GDM1 (cell line): Measurements from ENCODE around the gene CNTN2.
A peak's percentile ranks its signal among the peaks of the same experiment; 100 is the strongest.

Experiments
- DNase-seq: peaks from one replicate; lab custom pipeline; 2025; lab: John Stamatoyannopoulos, UW

CNTN2 gene

DNA sequence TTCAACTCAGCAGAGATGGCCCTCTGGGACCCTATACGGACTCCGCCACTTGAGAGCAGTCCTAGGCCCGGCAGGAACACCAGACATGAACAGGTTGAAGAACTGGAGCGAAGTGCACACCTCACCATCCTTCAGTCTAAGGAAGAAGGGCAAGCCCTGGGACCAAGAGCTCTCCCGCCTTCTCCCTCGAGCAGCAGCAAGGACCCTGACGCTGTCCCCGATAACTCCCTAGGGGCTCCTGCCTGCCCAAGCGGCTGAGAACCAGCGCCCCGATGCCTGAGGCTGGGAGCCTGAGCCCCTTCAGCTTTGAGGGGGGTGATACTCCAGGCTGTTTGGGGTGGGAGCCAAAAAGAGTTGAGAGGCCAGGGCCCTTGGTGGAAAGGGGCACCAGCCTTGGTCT is 31.1 kb downstream of the CNTN2 start:
- no peak for DNase-seq

DNA sequence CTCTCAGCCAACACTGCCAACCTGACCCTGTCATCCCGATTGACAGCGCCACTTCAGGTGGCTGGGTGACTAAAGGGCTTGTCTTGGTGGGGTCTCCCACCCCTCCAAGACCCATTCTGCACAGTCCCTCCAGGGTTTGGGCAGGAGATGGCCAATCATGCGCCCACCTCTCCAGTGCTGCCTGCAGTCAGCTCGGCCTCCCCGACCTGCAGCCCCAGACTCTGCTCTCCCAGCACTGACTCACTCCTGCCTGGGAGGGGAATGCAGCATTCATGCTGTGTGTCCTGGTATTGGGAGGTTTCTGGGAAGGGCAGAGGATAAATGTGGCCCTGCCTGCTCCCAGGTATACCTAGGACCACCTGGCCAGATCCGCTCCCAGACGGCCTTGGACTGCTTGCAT is 31.5 kb downstream of the CNTN2 start:
- no peak for DNase-seq

DNA sequence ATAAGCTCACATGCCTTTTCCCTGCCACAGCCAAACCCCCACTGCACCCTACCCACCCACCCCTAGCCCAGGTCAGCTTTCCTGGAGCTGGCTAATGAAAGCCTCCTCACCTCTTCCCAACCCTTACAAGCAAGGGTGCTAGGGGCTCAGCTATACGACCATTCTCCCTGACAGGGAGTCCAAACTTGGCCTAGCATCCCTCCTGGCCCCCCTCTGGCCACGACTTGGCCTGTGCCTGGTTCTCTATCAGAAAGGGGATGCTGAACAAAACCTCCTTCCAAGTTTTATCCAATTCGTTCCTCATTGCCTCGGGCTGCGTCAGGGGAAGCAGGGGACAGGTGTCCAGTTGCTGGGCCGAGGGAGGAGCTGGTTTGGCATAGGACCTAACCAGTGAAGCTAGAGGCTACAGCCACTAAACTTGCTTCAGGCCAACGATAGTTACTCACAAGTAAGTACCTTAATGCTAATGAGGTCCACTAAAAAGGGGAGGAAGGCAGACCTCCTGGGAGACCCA is 32.7 kb downstream of the CNTN2 start:
- no peak for DNase-seq

DNA sequence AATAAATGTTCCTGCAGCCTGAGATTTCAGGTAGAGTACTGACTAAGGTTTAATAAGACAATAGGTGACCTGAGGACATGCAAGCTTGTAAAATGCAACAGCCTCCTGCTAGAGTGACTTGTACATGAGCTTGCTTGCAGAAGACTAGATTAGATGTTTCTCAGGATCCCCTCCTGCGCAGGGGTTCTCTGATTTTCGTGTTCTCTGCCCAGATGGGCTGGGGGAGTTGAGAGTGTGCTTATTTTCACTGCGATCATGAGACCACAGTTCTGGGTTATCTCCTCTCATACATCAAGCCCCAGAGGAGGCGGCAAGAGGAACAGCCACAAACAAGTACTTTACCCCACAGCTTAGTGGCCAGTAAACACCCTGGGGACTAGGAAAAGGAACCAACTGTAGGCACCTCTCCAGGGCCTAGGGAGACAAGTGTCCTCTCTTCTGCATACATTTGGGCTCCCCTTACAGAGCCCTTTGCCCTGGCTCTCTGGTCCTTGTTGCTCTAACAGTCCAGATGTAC is 33.3 kb downstream of the CNTN2 start:
- DNase-seq = no peak

DNA sequence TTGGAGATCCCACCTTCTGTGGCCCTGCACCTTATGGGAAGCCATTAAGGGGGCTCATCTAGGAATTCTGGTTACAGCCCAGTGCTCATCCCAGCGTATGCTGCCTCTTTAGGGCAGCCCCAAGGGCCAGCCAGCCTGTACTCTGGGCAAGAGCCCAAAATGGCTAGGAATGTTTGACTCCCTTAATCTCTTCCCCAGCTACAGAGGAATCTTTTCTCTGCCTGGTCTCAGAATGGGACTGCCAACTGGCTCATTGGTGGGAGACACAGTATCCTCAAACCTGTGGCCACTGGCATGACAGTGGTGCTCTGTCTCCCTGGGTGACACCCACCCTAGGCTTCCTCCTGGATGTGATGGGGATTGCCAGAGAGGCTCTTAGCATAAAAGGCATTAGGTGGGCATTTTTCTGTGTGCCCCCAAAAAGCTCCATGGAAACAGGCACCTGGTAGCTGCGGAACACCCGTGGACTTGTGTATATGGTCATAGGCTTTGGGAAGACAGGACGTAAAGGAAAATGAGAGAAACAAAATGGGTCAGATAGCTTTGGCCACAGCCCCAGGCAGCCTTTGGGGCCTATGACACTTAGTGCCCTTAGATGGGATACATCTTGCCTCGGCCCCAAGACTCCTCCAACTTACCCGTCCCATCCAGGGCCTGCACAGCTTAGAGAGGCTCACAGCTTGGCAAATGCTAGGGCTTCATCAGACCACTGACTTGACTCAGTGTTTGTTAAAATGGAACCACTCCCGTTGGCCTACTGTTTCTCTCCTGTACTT is 34.3 kb downstream of the CNTN2 start:
- no peak for DNase-seq

DNA sequence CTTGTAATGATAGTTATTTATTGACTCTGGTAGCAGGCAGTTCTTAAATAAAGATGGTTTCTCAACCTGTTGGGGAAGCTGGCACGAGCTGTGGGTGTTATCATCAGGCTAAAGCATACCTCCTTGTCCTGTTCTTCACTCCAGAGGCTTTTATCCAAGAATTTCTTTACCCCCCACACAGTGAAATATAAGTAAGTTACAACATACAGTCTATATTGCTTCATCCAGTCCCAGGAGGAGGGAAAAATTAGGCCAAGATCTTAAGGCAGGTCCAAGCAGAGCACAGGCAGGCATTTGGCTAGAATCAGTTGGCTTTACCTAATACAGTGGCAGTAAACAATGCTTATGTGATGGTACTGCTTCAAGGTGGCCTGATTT is 34.9 kb downstream of the CNTN2 start:
- no peak for DNase-seq

DNA sequence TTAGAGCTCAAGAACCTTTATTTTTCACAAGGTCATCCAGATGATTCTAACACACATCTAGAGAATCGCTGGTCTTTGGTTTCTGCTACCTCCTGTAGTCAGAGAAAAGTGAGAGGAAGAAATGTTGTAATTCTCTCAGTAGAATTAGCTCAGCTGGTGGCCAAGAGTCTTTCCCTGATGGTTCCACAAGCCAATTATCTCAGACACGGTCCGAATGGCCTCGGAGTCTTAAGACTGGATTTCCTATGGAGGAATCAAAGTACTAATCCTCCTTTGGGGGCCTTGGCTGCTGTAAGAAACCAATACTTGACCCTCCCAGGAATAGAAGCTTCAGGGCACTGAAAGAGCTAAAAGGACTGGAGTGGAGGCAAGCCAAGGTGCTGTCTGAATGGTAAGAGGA is 39.4 kb downstream of the CNTN2 start:
- no peak for DNase-seq

DNA sequence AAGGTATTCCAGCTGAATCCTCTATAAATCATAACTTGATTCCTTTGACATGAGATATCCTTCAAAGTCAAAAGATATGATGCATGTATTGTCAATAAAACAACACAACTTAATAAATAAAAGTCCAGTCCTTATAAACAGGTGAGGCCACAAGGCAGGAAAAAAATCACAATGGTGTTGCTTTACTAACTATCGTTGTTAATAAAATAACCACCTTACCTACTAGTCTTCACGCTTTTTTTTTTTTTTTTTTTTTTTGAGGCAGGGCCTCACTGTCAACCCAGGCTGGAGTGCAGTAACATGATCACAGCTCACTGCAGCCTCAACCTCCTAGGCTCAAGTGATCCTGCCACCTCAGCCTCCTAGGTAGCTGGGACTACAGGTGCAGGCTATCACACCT is 41.3 kb downstream of the CNTN2 start, which contains the start of gene TMEM81:
Gene TMEM81, minus strand, starts transcription at position 101 of the 400 bp plus-strand sequence. CDS start 140 bp downstream, outside the sequence.
- no peak for DNase-seq

DNA sequence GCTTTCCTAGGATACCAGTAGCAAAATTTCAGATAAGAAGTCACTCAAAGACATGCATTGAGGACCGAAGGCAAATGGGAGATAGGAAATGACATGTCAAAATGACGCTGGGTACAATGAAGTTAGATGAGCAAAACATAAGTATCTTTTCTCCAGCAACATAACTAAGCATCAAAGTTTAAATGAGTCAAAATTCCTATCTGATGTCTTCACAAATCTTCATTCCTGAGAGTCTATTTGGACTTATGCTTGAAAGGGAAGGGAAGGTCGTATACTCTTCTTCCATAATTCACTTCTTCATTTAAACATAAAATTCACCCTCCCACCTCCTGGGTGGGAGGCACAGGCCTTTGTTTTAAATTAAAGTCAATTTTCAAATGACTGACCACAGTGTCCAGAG is 45.3 kb downstream of the CNTN2 start:
- no peak for DNase-seq

DNA sequence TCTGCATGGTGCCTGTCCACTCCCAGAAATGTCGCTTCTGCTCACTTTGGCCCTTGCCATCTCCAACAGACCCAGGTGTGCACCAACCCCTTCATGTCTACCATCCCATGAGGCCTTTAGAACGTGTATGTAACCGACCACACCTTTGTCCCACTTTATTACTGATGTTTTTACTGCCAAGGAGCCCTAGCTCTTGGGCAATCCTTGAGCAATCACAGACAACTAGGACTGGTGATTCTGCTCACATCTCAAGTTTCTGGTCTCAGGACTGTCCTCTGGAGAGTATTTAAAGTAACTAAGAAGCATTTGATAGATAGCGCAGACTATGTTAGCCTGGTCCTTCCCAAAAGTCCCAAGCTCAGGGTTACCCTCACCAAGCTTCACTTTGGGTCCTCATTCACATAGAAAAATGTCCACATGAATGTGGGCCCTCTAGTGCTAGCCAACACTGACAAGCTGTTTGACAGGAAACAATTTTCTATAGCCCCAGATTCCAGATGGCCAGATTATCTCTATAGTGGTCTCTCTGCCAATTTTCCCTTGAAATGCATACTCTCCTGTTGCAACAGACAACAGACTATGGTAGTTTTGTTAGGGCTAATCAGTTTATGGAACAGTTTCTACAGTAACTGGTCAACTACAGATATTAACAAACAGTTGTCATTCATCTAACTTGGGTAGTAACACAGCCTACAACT is 48.2 kb downstream of the CNTN2 start:
- no peak for DNase-seq

DNA sequence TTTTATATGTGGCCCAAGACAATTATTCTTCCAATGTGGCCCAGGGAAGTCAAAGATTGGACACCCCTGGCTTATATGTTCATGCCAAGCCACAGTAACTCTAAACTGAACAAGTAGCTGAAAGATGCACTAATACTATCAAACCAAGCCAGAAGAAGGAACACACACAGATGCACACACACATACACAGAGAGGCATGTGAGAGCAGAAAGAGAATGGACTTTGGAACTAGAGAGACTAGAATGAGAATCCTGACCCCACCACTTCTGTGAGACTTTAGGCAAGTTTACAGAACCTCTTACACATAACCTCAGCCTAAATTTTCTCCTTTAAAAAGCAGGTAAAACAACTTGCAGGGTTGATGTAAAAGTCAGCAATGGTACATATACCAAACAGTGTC is 52.4 kb downstream of the CNTN2 start:
- DNase-seq = no peak

DNA sequence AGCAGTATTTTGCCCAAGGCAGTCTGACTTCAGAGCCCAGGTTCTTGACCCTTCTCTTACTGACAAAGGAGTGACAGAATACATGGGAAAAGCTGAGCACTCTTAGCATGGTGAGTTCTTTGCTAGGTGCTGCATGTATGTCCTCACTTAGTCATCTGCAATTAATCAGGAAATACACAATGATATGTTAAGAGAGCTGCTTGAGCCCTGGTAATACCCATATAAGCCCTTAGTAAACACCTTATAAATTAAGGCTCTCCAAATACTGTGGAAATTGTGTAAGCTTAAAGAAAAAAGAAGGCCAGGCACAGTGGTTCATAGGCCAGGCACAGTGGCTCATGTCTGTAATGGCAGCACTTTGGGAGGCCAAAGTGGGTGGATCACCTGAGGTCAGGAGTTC is 55.2 kb downstream of the CNTN2 start:
- no peak for DNase-seq

DNA sequence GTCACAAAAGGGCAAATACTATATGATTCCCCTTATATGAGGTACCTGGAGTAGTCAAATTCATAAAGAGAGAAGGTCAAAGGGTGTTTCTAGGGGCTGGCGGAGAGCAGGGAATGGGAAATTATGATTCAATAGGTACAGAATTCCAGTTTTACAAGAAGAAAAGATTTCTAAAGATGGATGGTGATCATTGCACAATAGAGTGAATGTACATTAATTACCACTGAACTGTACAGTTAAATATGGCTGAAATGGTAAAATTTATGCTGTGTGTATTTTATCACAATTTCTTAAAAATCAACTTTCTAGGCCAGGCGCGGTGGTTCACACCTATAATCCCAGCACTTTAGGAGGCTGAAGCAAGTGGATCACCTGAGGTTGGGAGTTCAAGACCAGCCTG is 59.4 kb downstream of the CNTN2 start:
- DNase-seq = no peak

DNA sequence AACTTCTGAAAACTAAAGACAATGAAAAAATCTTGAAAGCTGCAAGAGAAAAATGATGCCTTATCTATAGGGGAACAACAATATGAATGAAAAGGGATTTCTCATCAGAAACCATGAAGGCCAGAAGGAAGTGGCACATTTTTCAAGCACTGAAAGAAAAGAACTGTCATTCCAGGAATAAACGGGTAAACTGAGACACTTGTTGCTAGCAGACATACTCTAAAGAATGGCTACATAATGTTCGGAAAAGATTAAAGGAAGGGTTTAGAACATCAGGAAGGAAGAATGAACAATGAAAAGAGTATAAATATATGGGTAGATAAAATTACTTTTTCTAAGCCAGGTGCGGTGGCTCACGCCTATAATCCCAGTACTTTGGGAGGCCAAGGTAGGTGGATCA is 64.3 kb downstream of the CNTN2 start:
- no peak for DNase-seq

DNA sequence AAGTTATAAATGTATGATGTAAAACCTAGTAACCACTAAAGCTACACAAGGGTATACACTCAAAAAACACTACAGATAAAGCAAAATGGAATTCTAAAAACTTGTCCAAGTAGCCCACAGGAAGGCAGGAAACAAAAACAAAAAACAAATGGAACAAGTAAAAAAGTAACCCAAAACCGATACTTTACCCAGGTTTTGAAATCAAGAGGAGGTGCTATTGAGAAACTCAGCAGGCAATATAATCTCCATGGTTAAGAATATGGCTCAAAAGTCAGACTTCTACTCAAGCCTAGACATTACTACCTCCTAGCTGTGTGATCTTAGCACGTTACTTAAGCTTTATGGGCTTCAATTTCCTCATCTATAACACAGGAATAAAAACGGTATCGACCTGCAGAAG is 65.5 kb downstream of the CNTN2 start:
- no peak for DNase-seq

DNA sequence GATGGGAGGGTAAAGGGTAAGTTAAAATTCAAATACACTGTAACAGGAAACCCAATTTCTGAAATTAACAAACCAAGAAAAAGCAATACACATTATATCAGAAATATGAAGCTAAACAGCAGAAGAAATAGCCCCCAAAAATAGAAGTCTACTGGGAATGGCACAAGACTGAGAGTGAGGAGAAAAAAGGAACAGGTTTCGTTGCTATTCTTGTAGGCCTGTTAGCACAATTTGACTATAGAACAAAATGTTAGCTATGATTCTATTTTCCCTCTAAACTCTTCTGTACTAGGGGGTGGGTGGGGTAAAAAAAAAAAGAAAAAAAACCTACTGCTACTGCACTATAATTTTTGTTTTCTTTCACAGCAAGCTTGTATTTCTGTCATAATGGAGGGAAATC is 66.3 kb downstream of the CNTN2 start:
- DNase-seq = no peak

DNA sequence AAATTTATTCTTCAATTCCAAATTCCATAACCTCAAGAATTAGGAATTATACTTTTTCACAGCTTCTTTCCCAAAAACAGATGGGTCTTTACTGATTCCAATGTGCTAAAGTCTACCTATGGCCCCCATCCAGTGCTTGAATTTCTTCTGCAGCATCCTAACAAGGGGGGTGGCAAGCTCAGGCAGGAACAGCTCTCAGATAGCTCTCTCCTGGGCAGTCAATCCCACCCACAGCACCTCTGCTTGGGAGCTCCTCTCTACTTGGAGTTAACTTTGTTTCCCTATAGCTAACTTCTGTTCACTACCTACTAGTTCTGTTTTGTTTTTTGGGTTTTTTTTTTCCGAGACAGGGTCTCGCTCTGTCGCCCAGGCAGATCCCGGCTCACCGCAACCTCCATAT is 66.7 kb downstream of the CNTN2 start:
- DNase-seq = no peak

DNA sequence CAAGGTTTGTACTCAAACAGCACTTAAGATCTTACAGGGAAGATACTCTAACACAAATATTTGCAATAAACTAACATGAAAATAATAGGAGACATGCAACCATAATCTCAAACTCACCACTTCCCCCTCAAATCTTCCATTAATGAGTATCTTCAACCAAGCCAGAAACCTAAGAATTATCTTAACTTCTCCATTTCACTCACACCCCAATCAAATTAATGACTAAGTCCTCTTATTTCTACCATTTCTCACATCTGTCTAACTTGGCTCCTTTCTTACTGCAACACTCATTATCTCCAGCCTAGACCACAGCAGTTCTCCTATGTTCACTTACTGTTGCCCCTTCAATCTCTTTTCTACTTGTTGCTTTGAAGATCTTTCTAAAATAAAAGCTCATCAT is 68.3 kb downstream of the CNTN2 start:
- DNase-seq = no peak

DNA sequence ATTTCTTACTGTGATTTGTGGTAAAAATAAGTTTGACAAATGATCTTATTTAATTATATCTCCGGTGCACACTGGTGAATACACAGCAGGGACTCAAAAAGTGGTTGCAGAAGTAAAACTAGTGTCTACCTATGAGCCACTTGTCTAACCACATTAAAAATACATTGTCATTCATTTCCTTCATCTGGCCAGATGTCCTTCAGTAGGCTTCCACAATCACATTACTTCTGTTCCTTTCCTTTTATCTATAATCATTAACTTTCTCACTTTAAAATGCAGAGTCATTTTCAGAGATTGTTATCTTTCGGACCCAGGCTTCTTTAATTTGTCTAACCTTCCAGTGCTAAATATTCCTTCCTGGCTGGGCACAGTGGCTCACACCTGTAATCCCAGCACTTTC is 75.7 kb downstream of the CNTN2 start:
- DNase-seq = no peak

DNA sequence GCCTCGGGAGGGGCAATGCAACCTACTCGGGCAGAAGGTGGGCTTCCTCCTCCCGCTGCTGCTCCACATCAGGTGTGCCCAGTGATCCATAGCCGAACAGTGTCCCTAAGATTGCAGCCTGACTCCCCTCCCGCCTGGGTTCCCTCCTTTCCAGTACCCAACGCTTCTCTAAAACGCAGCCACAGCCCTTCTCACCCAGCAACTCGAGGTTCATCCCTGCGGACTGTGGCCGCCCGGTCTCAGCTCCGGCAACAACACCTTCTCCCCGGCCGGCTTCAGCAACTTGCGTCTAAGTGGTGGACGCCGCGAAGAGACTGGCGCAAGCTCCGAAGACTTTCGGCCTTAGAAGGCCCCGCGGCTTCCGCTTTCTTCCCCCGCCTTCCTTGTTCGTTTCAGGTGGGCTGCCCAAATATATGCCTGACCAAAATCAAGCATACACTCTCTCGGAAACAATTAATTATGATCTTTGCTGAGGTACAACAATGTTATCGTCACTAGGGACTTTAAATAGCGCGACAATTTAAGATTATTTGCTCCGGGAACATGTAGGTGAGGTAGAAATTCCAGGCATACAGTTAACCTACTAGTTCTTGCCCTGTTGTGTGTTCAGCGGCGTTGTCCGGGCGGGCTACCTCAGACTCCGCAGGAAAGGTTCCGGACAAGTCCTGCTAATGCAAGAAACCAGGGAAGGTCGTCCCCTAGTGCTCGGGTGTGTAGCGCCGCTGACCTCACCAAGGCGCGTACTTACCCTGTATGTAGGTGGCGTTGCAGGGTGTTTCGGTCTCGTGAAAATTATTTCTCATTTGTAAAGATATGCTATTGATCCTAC is 78.9 kb downstream of the CNTN2 start, which contains the start of gene RBBP5:
Gene RBBP5, minus strand, starts transcription at position 319 of the 829 bp plus-strand sequence. Its CDS starts 105 bp downstream, at position 214.
- DNase-seq = peak; percentile 93

DNA sequence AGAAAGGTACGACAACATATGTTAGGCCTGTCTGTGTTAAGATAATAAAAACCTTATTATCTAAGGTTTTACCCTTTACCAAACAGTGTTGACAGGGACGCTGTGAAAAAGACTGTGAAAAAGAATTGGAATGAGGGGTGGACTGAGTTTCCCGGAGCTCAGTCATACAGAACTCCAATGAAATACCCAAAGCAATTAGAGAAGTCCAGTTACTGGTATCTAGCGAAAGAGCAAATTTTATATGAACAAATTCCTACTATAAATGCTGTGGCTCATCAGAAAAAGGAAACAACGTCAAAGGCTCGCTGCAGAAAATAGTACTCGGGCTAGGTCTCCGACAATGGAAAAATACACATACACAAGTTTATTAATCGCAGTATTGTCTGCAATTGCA is 79.5 kb downstream of the CNTN2 start:
- DNase-seq = no peak

DNA sequence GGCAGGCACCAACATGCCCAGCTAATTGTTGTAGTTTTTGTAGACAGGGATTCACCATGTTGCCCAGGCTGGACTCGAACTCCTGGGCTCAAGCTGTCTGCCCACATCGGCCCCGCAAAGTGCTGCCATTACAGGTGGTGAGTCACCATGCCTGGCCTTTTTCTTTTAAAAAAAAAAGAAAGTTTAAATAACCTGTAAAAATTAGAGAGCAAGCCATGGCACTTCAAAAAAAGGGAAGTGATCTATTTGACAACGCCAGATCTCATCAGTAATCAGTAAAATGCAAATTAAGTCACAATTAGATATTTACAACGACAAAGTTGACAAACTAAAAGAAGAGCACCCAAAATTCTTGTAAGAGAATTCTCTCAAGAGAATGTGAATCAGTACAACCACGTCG is 81.7 kb downstream of the CNTN2 start:
- no peak for DNase-seq
